Measurements from ENCODE around the gene SPATA16. TPM values are rescaled to one million over a fixed set of nuclear protein-coding genes. Genes with fewer than 3 reads are reported as not detected.
A peak's percentile ranks its signal among the peaks of the same experiment; 100 is the strongest.

The SPATA16 gene
- total and polyA plus RNA-seq, 4 donors: not detected

- TF ChIP-seq CTCF (IDR thresholded peaks at IDR 0.05; ENCODE audit: control extremely low read depth, extremely low read depth): no peak
Measured at GRCh38 chr3:172918568-172919296, 222.3 kb downstream of the SPATA16 start.

GRCh38 chr3:172918165-172918564 lies 222.9 kb downstream of the SPATA16 start:
- 31 to 55% methylated on average over 3 of the region's 3 CpGs for WGBS, 2 donors
- Histone ChIP-seq H3K27me3 (ENCODE audit: control insufficient read depth in 3 of 3, insufficient read depth in 3 of 3, low read length in 2 of 3) (no peaks in the 10 kb centered on the region), H3K27ac (ENCODE audit: low read depth in 1 of 2, low read length in 1 of 2) (peak overlapping the region in 1 of 2 donors; percentile 45), H3K9ac (ENCODE audit: insufficient read depth in 1 of 2, low read length in 2 of 2) (no peak overlapping the region), H3K36me3 (ENCODE audit: control insufficient read depth in 4 of 4, insufficient read depth in 4 of 4, low read length in 4 of 4) (no peaks in the 10 kb centered on the region), H3K4me1 (ENCODE audit: control insufficient read depth in 5 of 5, insufficient read depth in 5 of 5, low read length in 5 of 5) (peaks cover 0 to 65% (median 17%) of the 10 kb centered on the region in 5 donors), H3K9me3 (ENCODE audit: control insufficient read depth in 4 of 4, insufficient read depth in 3 of 4, low read length in 3 of 4) (no peaks in the 10 kb centered on the region), H3K4me3 (no peak overlapping the region)
- TF ChIP-seq CTCF (IDR thresholded peaks at IDR 0.05; ENCODE audit: control extremely low read depth, extremely low read depth): no peak
- DNase-seq (peak in 2 of 3 donors; percentile 79 to 87), ATAC-seq (ENCODE audit: insufficient read depth, low FRiP score) (no peak)

More at GRCh38 chr3:172918568-172919296, 222.3 kb downstream of the SPATA16 start:
- Histone ChIP-seq H3K36me3 (ENCODE audit: control insufficient read depth in 4 of 4, insufficient read depth in 4 of 4, low read length in 4 of 4) (no peaks in the 10 kb centered on the region), H3K4me3 (no peak overlapping the region), H3K4me1 (ENCODE audit: control insufficient read depth in 5 of 5, insufficient read depth in 5 of 5, low read length in 5 of 5) (peaks cover 0 to 63% (median 17%) of the 10 kb centered on the region in 5 donors), H3K27ac (ENCODE audit: low read depth in 1 of 2, low read length in 1 of 2) (no peak overlapping the region), H3K9ac (ENCODE audit: insufficient read depth in 1 of 2, low read length in 2 of 2) (no peak overlapping the region), H3K9me3 (ENCODE audit: control insufficient read depth in 4 of 4, insufficient read depth in 3 of 4, low read length in 3 of 4) (no peaks in the 10 kb centered on the region), H3K27me3 (ENCODE audit: control insufficient read depth in 3 of 3, insufficient read depth in 3 of 3, low read length in 2 of 3) (no peaks in the 10 kb centered on the region)
- no peak for ATAC-seq (ENCODE audit: insufficient read depth, low FRiP score)
- peak in 2 of 3 donors; percentile 72 to 77 for DNase-seq
- 61 to 66% methylated on average over 3 of the region's 3 CpGs for WGBS, 2 donors

GRCh38 chr3:172915911-172916514 lies 225.0 kb downstream of the SPATA16 start:
- no peak for TF ChIP-seq CTCF (IDR thresholded peaks at IDR 0.05; ENCODE audit: control extremely low read depth, extremely low read depth)
- ATAC-seq (ENCODE audit: insufficient read depth, low FRiP score): no peak
- Histone ChIP-seq H3K36me3 (ENCODE audit: control insufficient read depth in 4 of 4, insufficient read depth in 4 of 4, low read length in 4 of 4) (no peaks in the 10 kb centered on the region), H3K27ac (ENCODE audit: low read depth in 1 of 2, low read length in 1 of 2) (no peak overlapping the region), H3K9me3 (ENCODE audit: control insufficient read depth in 4 of 4, insufficient read depth in 3 of 4, low read length in 3 of 4) (no peaks in the 10 kb centered on the region), H3K9ac (ENCODE audit: insufficient read depth in 1 of 2, low read length in 2 of 2) (no peak overlapping the region), H3K4me1 (ENCODE audit: control insufficient read depth in 5 of 5, insufficient read depth in 5 of 5, low read length in 5 of 5) (peaks cover 0 to 65% (median 17%) of the 10 kb centered on the region in 5 donors), H3K27me3 (ENCODE audit: control insufficient read depth in 3 of 3, insufficient read depth in 3 of 3, low read length in 2 of 3) (no peaks in the 10 kb centered on the region), H3K4me3 (no peak overlapping the region)
- 62 to 74% methylated on average over 1 of the region's 1 CpG for WGBS, 2 donors
- DNase-seq: no peak
